Caco-2 (cell line): Measurements from ENCODE around the gene EFCAB12. TPM values are rescaled to one million over a fixed set of nuclear protein-coding genes. Genes with fewer than 3 reads are reported as not detected.

Source experiments
- BruUV-seq: library from RNA; stranded (reverse); fragments of 400-500 nt; replicated peaks from 2 replicates; lab custom pipeline; 2021; lab: Mats Ljungman, UMichigan
- CTCF ChIA-PET: fragments of 300-600 bp; sonication (Branson Sonifier 250); formaldehyde crosslinking; loops from one replicate; lab custom pipeline; 2022; ENCODE audit warnings: antibody characterized with exemption; lab: Charles Lee
- POLR2A ChIA-PET: fragments of 300-600 bp; sonication (Branson Sonifier 250); formaldehyde crosslinking; loops from one replicate; lab custom pipeline; 2022; ENCODE audit warnings: antibody characterized with exemption; lab: Charles Lee
- DNase-seq, 2 experiments: peaks; one replicate each; pipeline versions ENCODE4 v3.0.0 to v3.0.0-alpha.2; 2020 to 2022
- H3K27me3 ChIP-seq: replicated peaks from 2 replicates; pipeline ENCODE4 v1.6.0; 2011; ENCODE audit warnings: low read length; ENCODE audit not compliant: control insufficient read depth, insufficient read depth
- H3K36me3 ChIP-seq: 2 replicates; pipeline ENCODE4 v1.5.1; 2011; ENCODE audit warnings: low read length; ENCODE audit not compliant: control insufficient read depth, insufficient read depth
- H3K4me1 ChIP-seq: fragments of 250-450 bp; sonication (Bioruptor Pico); 2 replicates; pipeline ENCODE4 v1.5.1; 2020; ENCODE audit warnings: mild to moderate bottlenecking
- H3K4me3 ChIP-seq: 2 replicates; pipeline ENCODE4 v1.5.1; 2011; ENCODE audit warnings: low read depth, mild to moderate bottlenecking, control low read depth, low read length
- H3K9me3 ChIP-seq: fragments of 250-450 bp; sonication (Bioruptor Pico); 2 replicates; pipeline ENCODE4 v1.5.1; 2020; ENCODE audit warnings: mild to moderate bottlenecking, moderate library complexity
- H3K27ac Mint-ChIP-seq: one replicate; pipeline ENCODE4 v1.8.0; 2022; ENCODE audit warnings: mixed read lengths; ENCODE audit not compliant: unreplicated experiment
- H3K27me3 Mint-ChIP-seq: one replicate; pipeline ENCODE4 v1.8.0; 2022; ENCODE audit warnings: mixed read lengths; ENCODE audit not compliant: insufficient read depth, unreplicated experiment
- H3K36me3 Mint-ChIP-seq: one replicate; pipeline ENCODE4 v1.8.0; 2022; ENCODE audit warnings: mild to moderate bottlenecking, mixed read lengths; ENCODE audit not compliant: insufficient read depth, unreplicated experiment
- H3K4me1 Mint-ChIP-seq: one replicate; pipeline ENCODE4 v1.8.0; 2022; ENCODE audit warnings: low read depth, mixed read lengths; ENCODE audit not compliant: unreplicated experiment
- H3K4me3 Mint-ChIP-seq: one replicate; pipeline ENCODE4 v1.8.0; 2022; ENCODE audit warnings: mild to moderate bottlenecking, moderate library complexity, mixed read lengths; ENCODE audit not compliant: unreplicated experiment
- H3K9me3 Mint-ChIP-seq: one replicate; pipeline ENCODE4 v1.8.0; 2022; ENCODE audit warnings: mixed read lengths; ENCODE audit not compliant: unreplicated experiment
- intact Hi-C: fragments of 100-400 bp; cut with micrococcal nuclease; formaldehyde crosslinking; loops from one replicate; pipeline ENCODE4 v1.10.0; 2022; ENCODE audit not compliant: unreplicated experiment
- total RNA-seq: library from RNA; stranded (reverse); gene quantifications from 2 replicates; pipeline ENCODE4 v1.2.3, GENCODE V29; 2022
- TF ChIP-seq, protein P1 (sequence below), 2 experiments: fragments of 200-600 bp in 1 of 2; IDR thresholded peaks; 1 replicate in 1 of 2; 2 replicates in 1 of 2; pipeline versions ENCODE4 v1.5.1 to v1.8.0; 2011 to 2022; ENCODE audit warnings: antibody characterized with exemption in 1 of 2, control low read depth in 1 of 2, inconsistent platforms in 1 of 2, low read depth in 1 of 2, low read length in 1 of 2, mild to moderate bottlenecking in 1 of 2, moderate library complexity in 1 of 2; ENCODE audit not compliant: insufficient read depth in 1 of 2, severe bottlenecking in 1 of 2, unreplicated experiment in 1 of 2

EFCAB12 gene
- total RNA-seq, 1 experiment from 2014 or later: 0.14 TPM

DNA sequence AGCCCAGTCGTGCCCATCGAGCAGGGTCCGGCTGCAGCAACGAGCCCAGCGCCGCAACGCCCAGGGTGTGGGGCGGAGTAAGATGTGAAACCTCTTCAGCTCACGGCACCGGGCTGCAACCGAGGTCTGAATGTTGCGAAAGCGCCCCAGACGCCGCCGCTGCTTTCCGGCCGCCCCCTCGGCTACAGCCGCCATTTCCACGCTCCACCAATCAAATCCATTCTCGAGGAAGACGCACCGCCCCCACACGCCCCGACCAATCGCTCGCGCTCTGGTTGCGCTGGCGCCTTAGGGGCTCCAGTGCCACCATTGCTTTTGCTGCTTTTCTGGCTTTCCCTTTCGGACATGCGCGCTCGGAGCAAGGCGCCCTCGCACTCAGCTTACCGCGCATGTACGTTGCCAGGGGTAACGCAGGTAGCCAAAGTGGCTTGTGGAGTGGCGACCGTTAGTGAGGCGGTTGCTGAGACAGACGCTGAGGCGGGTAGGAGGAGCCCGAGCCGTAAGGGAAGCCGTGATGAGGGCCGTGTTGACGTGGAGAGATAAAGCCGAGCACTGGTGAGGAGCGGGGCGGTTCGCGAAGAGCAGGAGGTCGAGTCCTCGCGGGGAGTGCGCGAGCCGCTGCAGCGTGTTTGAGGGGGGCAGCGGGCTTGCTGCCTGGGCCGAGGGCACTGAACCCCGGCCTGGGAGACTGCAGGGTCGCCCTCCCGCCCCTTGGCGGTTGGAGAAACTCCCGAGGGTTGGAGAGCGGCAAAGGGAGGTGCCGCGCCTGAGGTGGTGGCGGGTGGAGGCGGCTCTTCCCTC is 11.6 kb upstream of the EFCAB12 start, which contains the start of the genes IFT122 and MBD4:
TSS of gene IFT122 (plus strand) at position 408 of the 801 bp plus-strand sequence. CDS start at position 515, 107 bp downstream.
TSS of gene MBD4 (minus strand) at position 132 of the 801 bp plus-strand sequence. CDS start at position 17, 115 bp downstream.
- Histone ChIP-seq H3K4me3 (peak within 1 kb of the TSS; percentile 89), H3K9me3 (no peaks in the 10 kb centered on the region), H3K27me3 (no peaks in the 10 kb centered on the region), H3K4me1 (peaks cover 20% of the 10 kb centered on the region), H3K36me3 (no peaks in the 10 kb centered on the region)
- DNase-seq: peak; percentile 98 to 99
- intact Hi-C loops: loop anchor here (1.0 to 5.0 kb wide), 2 partner anchors 41 to 58 kb away; no protein-coding TSS in a partner anchor
- Mint-ChIP-seq H3K36me3 (peaks cover 43% of the 10 kb centered on the region), H3K4me3 (peak within 1 kb of the TSS; percentile 90), H3K27ac (peak within 1 kb of the TSS; percentile 96), H3K4me1 (peaks cover 33% of the 10 kb centered on the region), H3K9me3 (no peaks in the 10 kb centered on the region), H3K27me3 (no peaks in the 10 kb centered on the region)
- ChIA-PET POLR2A (interaction anchor here (0.7 to 1.3 kb wide), 5 partner anchors 11 to 187 kb away, joined by 3 to 5 read pairs (median 4); partner anchors contain the start of gene EFCAB12), CTCF (interaction anchor here (0.6 to 1.8 kb wide), 6 partner anchors 9 to 455 kb away, joined by 3 to 7 read pairs (median 4); no protein-coding TSS in a partner anchor)
- BruUV-seq: no TSS peak
- TF ChIP-seq, protein P1, sequence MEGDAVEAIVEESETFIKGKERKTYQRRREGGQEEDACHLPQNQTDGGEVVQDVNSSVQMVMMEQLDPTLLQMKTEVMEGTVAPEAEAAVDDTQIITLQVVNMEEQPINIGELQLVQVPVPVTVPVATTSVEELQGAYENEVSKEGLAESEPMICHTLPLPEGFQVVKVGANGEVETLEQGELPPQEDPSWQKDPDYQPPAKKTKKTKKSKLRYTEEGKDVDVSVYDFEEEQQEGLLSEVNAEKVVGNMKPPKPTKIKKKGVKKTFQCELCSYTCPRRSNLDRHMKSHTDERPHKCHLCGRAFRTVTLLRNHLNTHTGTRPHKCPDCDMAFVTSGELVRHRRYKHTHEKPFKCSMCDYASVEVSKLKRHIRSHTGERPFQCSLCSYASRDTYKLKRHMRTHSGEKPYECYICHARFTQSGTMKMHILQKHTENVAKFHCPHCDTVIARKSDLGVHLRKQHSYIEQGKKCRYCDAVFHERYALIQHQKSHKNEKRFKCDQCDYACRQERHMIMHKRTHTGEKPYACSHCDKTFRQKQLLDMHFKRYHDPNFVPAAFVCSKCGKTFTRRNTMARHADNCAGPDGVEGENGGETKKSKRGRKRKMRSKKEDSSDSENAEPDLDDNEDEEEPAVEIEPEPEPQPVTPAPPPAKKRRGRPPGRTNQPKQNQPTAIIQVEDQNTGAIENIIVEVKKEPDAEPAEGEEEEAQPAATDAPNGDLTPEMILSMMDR (IDR thresholded peaks at IDR 0.05; ENCODE audit: insufficient read depth in 1 of 2, low read depth in 1 of 2, low read length in 1 of 2, severe bottlenecking in 1 of 2, unreplicated experiment in 1 of 2): no peak

DNA sequence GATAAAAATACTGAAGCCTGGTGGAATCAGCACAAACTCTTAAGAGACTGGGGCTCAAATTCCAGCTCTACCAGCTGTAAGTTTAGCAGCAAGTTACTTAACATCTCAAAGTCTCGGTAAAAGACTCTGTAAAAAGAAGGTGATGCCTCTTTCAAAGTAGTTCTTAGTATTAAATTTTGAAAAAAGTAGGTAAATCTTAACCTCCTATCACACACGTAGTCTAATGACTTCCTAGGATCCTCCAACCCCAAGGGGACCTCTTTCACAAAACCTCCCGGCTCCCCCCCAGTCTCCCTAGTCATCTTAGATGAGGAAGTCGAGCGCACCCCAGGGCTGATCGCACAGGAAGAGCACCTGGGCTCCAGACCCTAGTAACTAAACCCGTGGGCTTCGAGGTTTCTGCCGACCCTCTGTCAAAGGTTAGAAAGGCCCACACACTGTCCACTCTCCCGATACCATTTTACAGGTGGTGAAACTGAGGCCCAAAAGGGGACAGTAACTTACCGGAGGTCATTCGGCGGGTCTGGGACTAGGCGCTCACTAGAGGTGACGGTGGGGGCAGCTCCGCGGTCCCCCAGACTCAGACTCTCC is 10.9 kb upstream of the EFCAB12 start:
- Histone ChIP-seq H3K4me3 (peak overlapping the region; percentile 89), H3K36me3 (no peaks in the 10 kb centered on the region), H3K9me3 (no peaks in the 10 kb centered on the region), H3K27me3 (no peaks in the 10 kb centered on the region), H3K4me1 (peaks cover 14% of the 10 kb centered on the region)
- Mint-ChIP-seq H3K9me3 (no peaks in the 10 kb centered on the region), H3K36me3 (peaks cover 43% of the 10 kb centered on the region), H3K4me3 (peak overlapping the region; percentile 90), H3K27ac (peak overlapping the region; percentile 96), H3K4me1 (peaks cover 35% of the 10 kb centered on the region), H3K27me3 (no peaks in the 10 kb centered on the region)
- BruUV-seq: TSS peak; percentile 56
- no peak for DNase-seq
- intact Hi-C loops: loop anchor here (5.0 kb wide), 1 partner anchor 57 kb away; no protein-coding TSS in a partner anchor
- ChIA-PET POLR2A (interaction anchor here (0.7 to 1.3 kb wide), 7 partner anchors 10 to 187 kb away, joined by 3 to 10 read pairs (median 5); partner anchors contain the start of gene EFCAB12), CTCF (interaction anchor here (0.6 to 1.8 kb wide), 5 partner anchors 8 to 454 kb away, joined by 3 to 7 read pairs (median 3); no protein-coding TSS in a partner anchor)
- TF ChIP-seq, protein P1 (IDR thresholded peaks at IDR 0.05; ENCODE audit: insufficient read depth in 1 of 2, low read depth in 1 of 2, low read length in 1 of 2, severe bottlenecking in 1 of 2, unreplicated experiment in 1 of 2): no peak

DNA sequence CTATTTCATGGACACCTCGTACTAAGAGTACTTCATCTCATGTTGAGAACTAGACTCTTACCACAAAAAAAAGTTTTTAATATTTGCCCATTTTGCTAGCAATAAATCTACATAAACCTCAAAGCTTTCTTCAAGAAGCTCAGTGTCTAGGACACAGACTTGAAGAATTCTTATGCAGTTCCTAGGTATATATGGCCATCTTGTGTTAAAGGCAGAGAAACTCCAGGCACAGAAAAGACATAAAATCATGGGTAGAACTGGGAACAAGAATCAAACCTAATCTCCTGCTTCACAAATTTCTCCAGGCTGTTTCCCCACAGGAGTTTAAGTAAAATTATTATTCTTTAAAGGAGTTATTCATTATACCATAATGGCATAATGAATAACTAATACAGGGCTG is 6.9 kb upstream of the EFCAB12 start:
- H3K36me3 Mint-ChIP-seq: peaks cover 75% of the 10 kb centered on the region
- 0 out of 2 replicates have a peak, but pooled peaks cover 7% of the 10 kb centered on the region for H3K4me1 ChIP-seq
- peaks cover 3% of the 10 kb centered on the region; the same call in 1 of the 2 replicates for H3K36me3 ChIP-seq
- no peak overlapping the region for H3K27ac Mint-ChIP-seq
- DNase-seq: no peak
- no peaks in the 10 kb centered on the region for H3K9me3 Mint-ChIP-seq
- ChIA-PET CTCF (interaction anchor here (0.7 kb wide), 1 partner anchor 52 kb away, joined by 4 read pairs; no protein-coding TSS in a partner anchor), POLR2A (interaction anchor here (0.6 kb wide), 1 partner anchor 259 kb away, joined by 3 read pairs; no protein-coding TSS in a partner anchor)
- TF ChIP-seq, protein P1 (IDR thresholded peaks at IDR 0.05; ENCODE audit: insufficient read depth in 1 of 2, low read depth in 1 of 2, low read length in 1 of 2, severe bottlenecking in 1 of 2, unreplicated experiment in 1 of 2): no peak
- H3K4me3 Mint-ChIP-seq: no peak overlapping the region
- intact Hi-C loops: loop anchor here (5.0 kb wide), 1 partner anchor 53 kb away; no protein-coding TSS in a partner anchor
- no peaks in the 10 kb centered on the region for H3K27me3 ChIP-seq
- no peak overlapping the region for H3K4me3 ChIP-seq
- H3K9me3 ChIP-seq: no peaks in the 10 kb centered on the region
- no peaks in the 10 kb centered on the region for H3K27me3 Mint-ChIP-seq
- peaks cover 13% of the 10 kb centered on the region for H3K4me1 Mint-ChIP-seq
- no TSS peak for BruUV-seq
